ENCODE results near the gene C3orf62.

- TF ChIP-seq POLR2AphosphoS5 (IDR thresholded peaks at IDR 0.05) (no peak), CTCF (IDR thresholded peaks at IDR 0.05) (no peak), EP300 (IDR thresholded peaks at IDR 0.05) (no peak)
These were observed 19.8 kb downstream of the C3orf62 start for GRCh38 chr3:49257187-49257586.

Data from upper lobe of left lung (tissue), 4 donors.